GM12873 (cell line): ENCODE results near the gene C1S.

Experiments
- CTCF ChIP-seq: IDR thresholded peaks from 2 replicates; pipeline ENCODE4 v1.5.1; 2012; ENCODE audit warnings: low read depth, mild to moderate bottlenecking, moderate library complexity, low read length, control low read depth; ENCODE audit not compliant: insufficient read depth; ENCODE audit errors: missing control alignments

C1S gene

GRCh38 chr12:7018350-7019042, 42.0 kb upstream of the C1S start, which contains the start of gene LPCAT3:
TSS of gene LPCAT3 (minus strand) at chr12:7018476. CDS start at chr12:7018424, 52 bp downstream.
- TF ChIP-seq CTCF = peak; percentile 85

- TF ChIP-seq CTCF = no peak
Measured at GRCh38 chr12:7019043-7019569, 41.4 kb upstream of the C1S start.

GRCh38 chr12:7021956-7022355, 38.6 kb upstream of the C1S start:
- TF ChIP-seq CTCF = no peak

GRCh38 chr12:7023114-7023513, 37.4 kb upstream of the C1S start:
- TF ChIP-seq CTCF = no peak

GRCh38 chr12:7026854-7027253, 33.7 kb upstream of the C1S start:
- TF ChIP-seq CTCF = no peak

GRCh38 chr12:7031306-7031705, 29.2 kb upstream of the C1S start:
- no peak for TF ChIP-seq CTCF

- no peak for TF ChIP-seq CTCF
Measured at GRCh38 chr12:7032990-7033389, 27.5 kb upstream of the C1S start.
